IPS DF 6.9 (cell line): ENCODE data around the gene KLK3.
"Not testable (repeated sequence)": the region's sequence is repeated elsewhere in the genome, so short reads cannot be mapped to it uniquely, and the experiment has no call there.

Experiments used
- DNase-seq: peaks from one replicate; pipeline ENCODE4 v3.0.0-alpha.2; 2013; ENCODE audit warnings: low read depth, low spot score
- H3K27ac ChIP-seq: one replicate; pipeline ENCODE4 v1.5.1; 2013; ENCODE audit warnings: low read length, control low read depth
- H3K27me3 ChIP-seq: 2 replicates; pipeline ENCODE4 v1.6.1; 2013; ENCODE audit warnings: mild to moderate bottlenecking, low read length; ENCODE audit not compliant: control insufficient read depth, insufficient read depth
- H3K36me3 ChIP-seq: 2 replicates; pipeline ENCODE4 v1.6.1; 2013; ENCODE audit warnings: low read length; ENCODE audit not compliant: control insufficient read depth, insufficient read depth
- H3K4me1 ChIP-seq: 2 replicates; pipeline ENCODE4 v1.6.1; 2013; ENCODE audit warnings: low read length; ENCODE audit not compliant: control insufficient read depth, insufficient read depth
- H3K4me3 ChIP-seq: 2 replicates; pipeline ENCODE4 v1.5.1; 2013; ENCODE audit warnings: mild to moderate bottlenecking, low read length
- H3K9me3 ChIP-seq: 2 replicates; pipeline ENCODE4 v1.6.1; 2013; ENCODE audit warnings: low read length, inconsistent platforms; ENCODE audit not compliant: control insufficient read depth, insufficient read depth
- WGBS: extraction: QIAGEN DNeasy Blood & Tissue Kit; methylation state at CpG from one replicate; pipeline ENCODE4 v1.1.7; 2013; ENCODE audit warnings: mixed read lengths, missing lambda C conversion rate; ENCODE audit not compliant: insufficient read length, insufficient coverage; 5-methylcytosine and 5-hydroxymethylcytosine counted together

The KLK3 gene

GRCh38 chr19:50854636-50855410 lies at the start of gene KLK3:
TSS of gene KLK3 (plus strand) at chr19:50854915. CDS start at chr19:50854956, 41 bp downstream.
- no peaks in the 10 kb centered on the region for H3K36me3 ChIP-seq
- no peak within 1 kb of the TSS for H3K27ac ChIP-seq
- H3K27me3 ChIP-seq: peaks cover 2% of the 10 kb centered on the region; the same call in 1 of the 2 replicates
- WGBS: no CpG with 5 or more reads among the region's 9 CpGs
- peaks cover under 1% of the 10 kb centered on the region for H3K9me3 ChIP-seq
- H3K4me3 ChIP-seq: no peak within 1 kb of the TSS
- H3K4me1 ChIP-seq: no peaks in the 10 kb centered on the region
- DNase-seq: no peak

- whole genome bisulfite sequencing: no CpG with 5 or more reads among the region's 1 CpG
- no peak overlapping the region for H3K4me3 ChIP-seq
- DNase-seq: no peak
- no peaks in the 10 kb centered on the region for H3K4me1 ChIP-seq
- H3K27me3 ChIP-seq: no peaks in the 10 kb centered on the region
- no peak overlapping the region for H3K27ac ChIP-seq
- no peaks in the 10 kb centered on the region for H3K9me3 ChIP-seq
- H3K36me3 ChIP-seq: no peaks in the 10 kb centered on the region
These were observed 45.9 kb upstream of the KLK3 start for GRCh38 chr19:50808856-50809255.

GRCh38 chr19:50811622-50812238 lies 43.0 kb upstream of the KLK3 start:
- not testable (repeated sequence) for H3K9me3 ChIP-seq, H3K27ac ChIP-seq, H3K27me3 ChIP-seq, DNase-seq, H3K4me1 ChIP-seq, H3K36me3 ChIP-seq, H3K4me3 ChIP-seq
- no CpG with 5 or more reads among the region's 3 CpGs for WGBS

- no peaks in the 10 kb centered on the region for H3K27me3 ChIP-seq
- H3K36me3 ChIP-seq: no peaks in the 10 kb centered on the region
- no CpG with 5 or more reads among the region's 3 CpGs for WGBS
- no peak overlapping the region for H3K27ac ChIP-seq
- H3K4me3 ChIP-seq: no peak overlapping the region
- H3K4me1 ChIP-seq: no peaks in the 10 kb centered on the region
- DNase-seq: no peak
- no peaks in the 10 kb centered on the region for H3K9me3 ChIP-seq
These were observed 42.2 kb upstream of the KLK3 start for GRCh38 chr19:50812474-50812873.

GRCh38 chr19:50814883-50815282 lies 39.8 kb upstream of the KLK3 start:
- Histone ChIP-seq H3K9me3 (no peaks in the 10 kb centered on the region), H3K36me3 (no peaks in the 10 kb centered on the region), H3K27me3 (no peaks in the 10 kb centered on the region), H3K4me3 (no peak overlapping the region), H3K27ac (no peak overlapping the region), H3K4me1 (0 out of 2 replicates have a peak, but pooled peaks cover 4% of the 10 kb centered on the region)
- DNase-seq: no peak
- WGBS: no CpG with 5 or more reads among the region's 5 CpGs

- Histone ChIP-seq H3K9me3 (no peaks in the 10 kb centered on the region), H3K36me3 (no peaks in the 10 kb centered on the region), H3K4me3 (no peak overlapping the region), H3K27me3 (no peaks in the 10 kb centered on the region), H3K4me1 (0 out of 2 replicates have a peak, but pooled peaks cover 4% of the 10 kb centered on the region), H3K27ac (no peak overlapping the region)
- no CpG with 5 or more reads among the region's 1 CpG for WGBS
- no peak for DNase-seq
These were observed 39.3 kb upstream of the KLK3 start for GRCh38 chr19:50815439-50815838.

GRCh38 chr19:50817941-50818858 lies 36.5 kb upstream of the KLK3 start:
- H3K27ac ChIP-seq: no peak overlapping the region
- H3K4me3 ChIP-seq: peak overlapping the region; percentile 65
- no peaks in the 10 kb centered on the region for H3K9me3 ChIP-seq
- no CpG with 5 or more reads among the region's 52 CpGs for WGBS
- DNase-seq: no peak
- H3K4me1 ChIP-seq: peaks cover 4% of the 10 kb centered on the region; the same call in 1 of the 2 replicates
- H3K27me3 ChIP-seq: no peaks in the 10 kb centered on the region
- no peaks in the 10 kb centered on the region for H3K36me3 ChIP-seq

- H3K27me3 ChIP-seq: no peaks in the 10 kb centered on the region
- no CpG with 5 or more reads among the region's 12 CpGs for WGBS
- H3K4me3 ChIP-seq: no peak overlapping the region
- no peaks in the 10 kb centered on the region for H3K36me3 ChIP-seq
- peaks cover 4% of the 10 kb centered on the region; the same call in 1 of the 2 replicates for H3K4me1 ChIP-seq
- DNase-seq: no peak
- no peak overlapping the region for H3K27ac ChIP-seq
- no peaks in the 10 kb centered on the region for H3K9me3 ChIP-seq
These were observed 35.7 kb upstream of the KLK3 start for GRCh38 chr19:50818859-50819472.

GRCh38 chr19:50819636-50820035 lies 35.1 kb upstream of the KLK3 start:
- Histone ChIP-seq H3K4me3 (no peak overlapping the region), H3K4me1 (peaks cover 4% of the 10 kb centered on the region; the same call in 1 of the 2 replicates), H3K27me3 (no peaks in the 10 kb centered on the region), H3K36me3 (no peaks in the 10 kb centered on the region), H3K27ac (no peak overlapping the region), H3K9me3 (no peaks in the 10 kb centered on the region)
- no peak for DNase-seq
- WGBS: no CpG with 5 or more reads among the region's 8 CpGs

- H3K4me1 ChIP-seq: peaks cover 4% of the 10 kb centered on the region; the same call in 1 of the 2 replicates
- no peak overlapping the region for H3K4me3 ChIP-seq
These were observed 34.6 kb upstream of the KLK3 start for GRCh38 chr19:50820086-50820485.

More at GRCh38 chr19:50820086-50820485, 34.6 kb upstream of the KLK3 start:
- H3K27ac ChIP-seq: no peak overlapping the region
- H3K36me3 ChIP-seq: no peaks in the 10 kb centered on the region
- DNase-seq: no peak
- no peaks in the 10 kb centered on the region for H3K9me3 ChIP-seq
- no peaks in the 10 kb centered on the region for H3K27me3 ChIP-seq
- no CpG with 5 or more reads among the region's 15 CpGs for WGBS
